Measurements from ENCODE around the gene CNTNAP1.
"Not testable (repeated sequence)": the region's sequence is repeated elsewhere in the genome, so short reads cannot be mapped to it uniquely, and the experiment has no call there.

Gene CNTNAP1

DNA sequence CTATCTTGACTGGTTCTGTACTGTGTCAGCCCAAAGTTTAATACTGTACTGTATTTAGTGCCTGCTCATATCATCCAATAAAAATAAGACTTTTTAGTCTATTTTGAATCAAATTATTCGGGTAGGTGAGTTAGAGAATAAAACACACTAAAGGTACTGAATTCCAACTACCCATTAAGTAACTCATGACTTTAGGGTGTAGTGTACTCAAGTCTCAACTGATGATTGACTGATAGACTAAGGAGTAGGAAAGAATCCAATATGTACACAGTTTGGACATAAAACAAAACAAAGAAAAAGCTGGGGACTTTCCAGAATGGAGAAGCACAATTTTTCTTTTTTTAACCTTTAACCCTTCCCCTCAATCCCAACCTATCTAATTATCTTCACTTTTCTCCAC lies 58.4 kb downstream of the CNTNAP1 start:
- DNase-seq (ENCODE audit: low read depth): no peak

DNA sequence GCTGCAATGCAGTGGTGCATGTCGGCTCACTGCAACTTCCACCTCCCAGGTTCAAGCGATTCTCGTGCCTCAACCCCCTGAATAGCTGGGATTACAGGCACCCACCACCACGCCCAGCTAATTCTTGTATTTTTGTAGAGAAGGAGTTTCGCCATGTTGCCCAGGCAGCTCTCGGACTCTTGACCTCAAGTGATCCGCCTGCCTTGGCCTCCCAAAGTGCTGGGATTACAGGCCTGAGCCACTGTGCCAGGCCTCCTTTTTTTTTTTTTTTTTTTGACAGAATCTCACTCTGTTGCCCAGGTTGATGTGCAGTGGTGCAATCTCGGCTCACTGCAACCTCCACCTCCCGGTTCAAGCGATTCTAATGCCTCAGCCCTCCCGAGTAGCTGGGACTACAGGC lies 60.6 kb downstream of the CNTNAP1 start:
- DNase-seq (ENCODE audit: low read depth): not testable (repeated sequence)

DNA sequence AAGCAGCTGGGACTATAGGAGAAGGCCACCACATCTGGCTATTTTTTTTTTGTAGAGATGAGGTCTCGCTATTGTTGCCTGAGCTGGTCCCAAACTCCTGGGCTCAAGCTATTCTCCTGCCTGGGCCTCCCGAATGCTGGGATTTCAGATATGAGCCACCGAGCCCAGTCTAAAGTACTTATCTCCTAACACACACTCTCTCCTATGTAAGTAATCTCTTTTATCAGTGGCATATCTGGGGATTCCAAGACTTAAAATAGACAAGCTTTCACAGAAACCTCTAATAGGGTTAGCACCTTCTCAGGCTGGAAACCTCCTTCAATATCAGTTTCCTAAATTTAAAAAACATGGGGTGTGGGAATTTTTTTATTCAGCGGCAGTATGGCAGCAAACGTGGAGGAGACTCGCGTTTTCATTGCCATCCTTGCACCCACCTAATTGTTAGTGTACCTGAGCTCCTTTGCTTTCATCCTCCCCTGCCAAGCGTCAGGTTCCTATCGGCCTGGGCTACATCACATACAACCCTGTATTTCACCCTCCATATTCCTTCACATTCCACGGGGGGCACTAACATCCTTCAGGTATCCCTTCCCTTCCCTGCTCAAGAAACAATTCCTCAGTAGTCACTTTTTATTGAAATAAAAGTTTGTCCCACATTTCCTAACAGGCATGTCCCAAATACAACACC lies 61.4 kb downstream of the CNTNAP1 start:
- DNase-seq (ENCODE audit: low read depth): no peak

DNA sequence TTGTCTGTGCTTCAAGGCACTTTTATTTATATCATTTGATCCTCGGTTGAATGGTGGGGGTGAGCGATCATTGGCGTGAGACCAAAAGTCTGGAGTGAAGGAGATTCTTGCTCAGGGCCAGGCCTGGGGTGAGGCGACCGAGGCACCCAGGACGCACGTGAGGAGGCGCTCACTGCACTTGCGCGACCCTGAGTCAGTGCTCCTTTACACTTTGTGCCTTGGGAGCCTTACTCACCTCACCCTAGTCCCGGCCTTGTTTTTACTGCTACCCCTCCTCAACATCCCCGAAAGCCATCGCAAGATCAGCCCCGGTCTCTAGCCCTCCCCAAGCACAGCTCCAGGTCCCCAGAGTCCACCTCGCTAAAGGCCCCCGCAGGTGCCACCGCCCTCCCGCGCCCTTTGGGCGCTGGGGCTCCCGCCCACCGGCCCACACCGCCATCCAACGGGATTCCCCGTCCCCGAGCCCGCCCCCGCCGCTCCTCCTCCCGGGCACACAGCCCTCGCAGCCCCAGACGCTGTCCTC lies 62.0 kb downstream of the CNTNAP1 start:
- DNase-seq (ENCODE audit: low read depth): peak; percentile 44

DNA sequence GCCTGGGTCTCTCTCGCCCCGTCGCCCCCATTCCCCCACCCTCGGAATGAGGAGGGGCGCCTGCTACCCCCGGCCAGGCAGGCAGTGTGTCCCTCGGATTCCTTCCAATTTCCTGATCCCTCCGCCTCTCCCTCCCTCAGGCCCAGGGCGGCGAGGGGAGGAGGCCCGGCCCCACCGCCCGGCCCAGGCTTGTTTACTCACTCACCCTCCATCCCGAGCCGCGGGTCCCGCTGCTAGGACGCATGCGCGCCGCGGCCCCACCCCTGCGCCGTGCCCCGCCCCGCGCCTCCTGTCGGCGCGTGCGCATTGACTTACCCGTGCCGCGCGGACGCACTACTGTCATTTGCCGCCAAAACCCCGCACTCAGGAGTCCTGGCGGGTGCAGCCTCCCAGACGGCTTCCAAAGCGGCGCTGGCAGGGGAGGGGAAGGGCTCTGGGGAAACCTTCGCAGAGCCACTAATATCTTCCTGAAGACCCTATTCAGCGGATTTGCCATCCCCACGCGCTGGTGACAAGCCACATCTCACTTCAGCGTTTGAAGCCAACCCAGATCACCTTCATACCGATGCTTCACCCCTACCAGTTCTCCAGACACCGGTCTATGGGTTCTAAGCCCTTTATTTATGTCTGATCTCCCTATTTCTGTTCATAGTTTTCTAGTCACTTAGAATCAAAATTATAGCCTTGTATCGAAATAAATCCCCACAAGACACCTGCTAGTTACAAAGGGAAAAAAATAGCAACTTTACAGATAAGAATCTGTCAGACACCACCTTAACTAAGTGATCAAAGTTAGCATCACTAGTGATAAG lies 62.7 kb downstream of the CNTNAP1 start, which contains the start of gene EZH1:
Gene EZH1, minus strand, starts transcription at position 235 of the 812 bp plus-strand sequence. CDS start 16,099 bp downstream, outside the sequence.
- DNase-seq (ENCODE audit: low read depth): peak; percentile 91

DNA sequence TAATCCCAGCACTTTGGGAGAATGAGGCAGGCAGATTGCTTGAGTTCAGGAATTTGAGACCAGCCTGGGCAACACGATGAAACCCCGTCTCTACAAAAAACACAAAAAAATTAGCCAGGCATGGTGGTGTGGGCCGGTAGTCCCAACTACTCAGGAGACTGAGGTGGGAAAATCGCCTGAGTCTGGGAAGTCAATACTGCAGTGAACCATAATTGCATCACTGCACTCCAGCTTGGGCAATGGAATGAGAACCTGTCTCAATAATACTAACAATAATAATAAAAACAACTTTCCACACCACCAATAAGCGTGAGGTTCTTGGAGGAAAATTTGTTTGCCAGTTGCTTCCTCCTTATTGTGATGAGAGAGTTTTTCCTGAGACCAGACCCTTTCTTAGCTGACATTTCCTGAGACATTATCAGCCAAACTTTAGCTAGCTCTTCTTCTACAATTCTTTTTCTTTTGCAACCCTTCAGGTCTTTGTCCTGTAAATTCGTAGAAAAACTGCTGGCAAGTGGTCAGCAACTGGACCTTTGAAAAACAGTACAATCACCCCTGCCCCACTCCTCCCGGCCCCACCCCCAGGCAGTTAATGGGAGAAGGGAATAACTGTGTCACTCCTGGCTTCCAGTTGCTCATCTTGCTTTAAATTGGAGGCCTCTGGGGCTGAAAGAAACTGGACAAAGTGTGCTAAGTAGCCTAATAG lies 66.0 kb downstream of the CNTNAP1 start:
- DNase-seq (ENCODE audit: low read depth): no peak

DNA sequence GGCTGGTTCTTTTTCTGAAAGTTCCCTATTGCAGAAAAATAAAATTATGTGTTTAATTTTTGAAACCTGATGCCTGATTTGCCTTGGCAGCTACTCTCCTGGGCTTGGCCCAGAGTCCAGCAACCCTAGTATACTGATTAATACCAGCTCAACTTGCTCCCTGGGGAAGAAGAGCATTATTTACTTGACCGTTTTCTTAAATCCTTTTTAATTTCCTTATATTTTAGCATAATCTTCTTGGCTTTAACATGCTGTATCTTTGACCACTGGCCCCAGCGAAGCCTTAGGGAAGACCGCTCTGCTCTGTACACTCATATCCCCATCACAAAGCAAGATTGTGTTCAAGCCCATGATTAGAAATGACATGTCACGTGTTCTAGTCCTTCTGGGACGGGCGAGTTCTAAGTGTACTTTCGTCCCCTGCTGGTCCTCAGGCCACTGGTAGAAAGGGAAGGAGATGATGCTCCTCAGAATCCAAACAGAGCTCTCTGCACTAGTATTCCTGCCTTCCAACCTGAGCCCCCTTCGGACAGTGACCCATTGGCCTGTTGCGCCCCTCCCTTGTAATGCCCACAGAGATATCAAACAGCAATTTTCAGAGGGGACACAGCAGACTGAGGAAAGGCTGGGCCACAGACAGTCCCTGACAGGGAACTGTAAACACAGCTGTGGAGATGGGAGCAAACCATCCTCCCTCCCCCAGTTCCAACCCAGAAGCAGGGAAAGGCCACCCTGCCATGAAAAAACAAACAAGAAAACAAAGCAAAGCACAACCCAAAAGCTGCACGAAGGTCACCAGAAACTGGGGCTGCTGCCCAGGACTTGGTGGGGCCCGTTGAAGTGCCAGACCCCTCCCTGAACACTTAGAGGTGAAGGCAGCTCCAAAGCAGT lies 66.8 kb downstream of the CNTNAP1 start:
- no peak for DNase-seq (ENCODE audit: low read depth)

Data from activated T-cell treated with anti-CD3 and anti-CD28 coated beads for 1 hour (primary cell).